IgD-negative memory B cell (primary cell): Measurements from ENCODE around the gene CRYGS. TPM values are rescaled to one million over a fixed set of nuclear protein-coding genes. Genes with fewer than 3 reads are reported as not detected.
"Not testable (repeated sequence)": the region's sequence is repeated elsewhere in the genome, so short reads cannot be mapped to it uniquely, and the experiment has no call there.

Experiments
- H3K27ac Mint-ChIP-seq, 3 donors: one replicate each; pipeline ENCODE4 v1.8.0; 2020 to 2022; ENCODE audit warnings: mild to moderate bottlenecking in 3 of 3, mixed read lengths in 3 of 3, moderate library complexity in 1 of 3
- H3K27me3 Mint-ChIP-seq: one replicate; pipeline ENCODE4 v1.8.0; 2021; ENCODE audit warnings: mixed read lengths
- H3K36me3 Mint-ChIP-seq: one replicate; pipeline ENCODE4 v1.8.0; 2020; ENCODE audit warnings: mild to moderate bottlenecking, mixed read lengths
- H3K4me1 Mint-ChIP-seq, 3 donors: one replicate each; pipeline ENCODE4 v1.8.0; 2020 to 2022; ENCODE audit warnings: mixed read lengths in 3 of 3, mild to moderate bottlenecking in 1 of 3
- H3K4me3 Mint-ChIP-seq, 4 donors: one replicate each; pipeline ENCODE4 v1.8.0; 2020 to 2022; ENCODE audit warnings: mild to moderate bottlenecking in 4 of 4, mixed read lengths in 4 of 4, moderate library complexity in 3 of 4
- H3K9me3 Mint-ChIP-seq, 3 donors: one replicate each; pipeline ENCODE4 v1.8.0; 2020 to 2021; ENCODE audit warnings: mixed read lengths in 3 of 3, mild to moderate bottlenecking in 1 of 3
- polyA plus RNA-seq: library from polyadenylated mRNA; unstranded; fragments of 300-500 nt; fragmentation: Illumina TruSeq; gene quantifications from one replicate; pipeline ENCODE4 v1.2.3, GENCODE V29; 2021

Gene CRYGS
- polyA plus RNA-seq, 1 donor from 2014 or later: not detected

DNA sequence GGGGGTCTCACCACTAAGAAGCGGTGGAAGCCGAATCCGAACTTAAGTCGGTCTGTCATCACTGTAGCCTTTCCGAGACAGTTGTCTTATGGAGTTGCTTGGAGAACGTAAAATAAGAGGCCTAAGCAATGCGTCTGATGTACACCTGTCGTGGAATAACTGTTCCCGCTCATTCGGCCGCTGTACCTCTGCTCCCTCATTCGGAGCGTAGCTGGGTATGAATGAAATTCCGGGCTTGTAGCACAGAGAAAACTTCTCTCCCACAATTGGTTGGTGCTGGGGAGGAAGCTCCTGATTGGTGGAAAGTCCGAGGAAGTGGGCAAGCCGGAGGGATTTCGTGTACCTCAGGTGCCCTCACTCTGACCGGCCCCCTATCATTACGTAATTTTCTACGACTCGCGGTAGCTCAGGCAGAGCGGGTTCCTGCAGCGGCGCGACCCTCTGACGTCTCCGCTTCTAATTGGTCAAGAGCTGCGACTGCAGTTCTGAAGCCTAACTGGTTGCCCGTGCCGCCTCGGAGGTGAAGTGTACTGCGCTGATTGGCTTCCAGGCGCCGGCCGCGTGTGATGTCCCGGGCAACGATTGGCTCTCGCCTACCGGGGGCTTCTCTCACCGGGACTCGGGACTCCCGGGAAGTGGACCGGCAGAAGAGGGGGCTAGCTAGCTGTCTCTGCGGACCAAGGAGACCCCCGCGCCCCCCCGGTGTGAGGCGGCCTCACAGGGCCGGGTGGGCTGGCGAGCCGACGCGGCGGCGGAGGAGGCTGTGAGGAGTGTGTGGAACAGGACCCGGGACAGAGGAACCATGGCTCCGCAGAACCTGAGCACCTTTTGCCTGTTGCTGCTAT, 26.1 kb upstream of the CRYGS start, which contains the start of gene DNAJB11:
TSS of gene DNAJB11 (plus strand) at position 625 of the 845 bp plus-strand sequence. CDS start at position 803, 178 bp downstream.
- H3K4me1 Mint-ChIP-seq: peaks cover 35 to 42% (median 37%) of the 10 kb centered on the region in 3 donors
- peak within 1 kb of the TSS; percentile 93 to 97 (median 94) for H3K4me3 Mint-ChIP-seq
- H3K27ac Mint-ChIP-seq: peak within 1 kb of the TSS; percentile 94 to 98 (median 96)
- no peaks in the 10 kb centered on the region for H3K9me3 Mint-ChIP-seq
- no peaks in the 10 kb centered on the region for H3K27me3 Mint-ChIP-seq
- H3K36me3 Mint-ChIP-seq: peaks cover 7% of the 10 kb centered on the region

DNA sequence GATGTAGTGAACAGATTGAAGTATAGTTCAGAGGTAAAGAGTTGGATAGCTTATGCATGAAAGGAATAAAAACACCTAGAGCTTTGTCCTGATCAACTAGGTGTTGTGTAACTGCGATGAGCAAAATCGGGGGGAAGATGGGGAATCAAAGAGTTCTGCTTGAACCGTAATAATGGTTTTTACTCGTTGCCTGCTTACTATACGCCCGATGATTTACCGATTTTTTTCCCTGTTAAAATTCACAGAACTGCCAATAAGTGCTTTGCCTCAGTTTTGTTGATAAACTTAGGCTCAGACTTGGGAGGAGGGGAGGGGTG, 25.6 kb upstream of the CRYGS start:
- Mint-ChIP-seq H3K27ac (peak overlapping the region; percentile 94 to 98 (median 96)), H3K9me3 (no peaks in the 10 kb centered on the region), H3K36me3 (peaks cover 5% of the 10 kb centered on the region), H3K4me1 (peaks cover 36 to 43% (median 38%) of the 10 kb centered on the region in 3 donors), H3K27me3 (no peaks in the 10 kb centered on the region), H3K4me3 (peak overlapping the region; percentile 93 to 97 (median 94))

DNA sequence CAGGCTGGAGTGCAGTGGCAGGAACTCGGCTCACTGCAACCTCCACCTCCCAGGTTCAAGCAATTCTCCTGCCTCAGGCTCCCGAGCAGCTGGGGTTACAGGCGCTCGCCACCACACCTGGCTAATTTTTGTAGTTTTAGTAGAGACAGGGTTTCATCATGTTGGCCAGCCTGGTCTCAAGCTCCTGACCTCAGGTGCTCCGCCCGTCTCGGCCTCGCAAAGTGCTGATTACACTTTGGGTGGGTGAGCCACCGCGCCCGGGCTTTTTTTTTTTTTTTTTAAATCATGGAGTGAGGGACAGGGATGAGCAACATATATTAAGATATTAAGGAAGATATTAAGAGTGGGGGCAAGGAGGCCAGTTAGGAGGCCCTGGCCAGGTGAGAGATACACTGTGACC, 25.2 kb upstream of the CRYGS start:
- peaks cover 36 to 44% (median 38%) of the 10 kb centered on the region in 3 donors for H3K4me1 Mint-ChIP-seq
- H3K4me3 Mint-ChIP-seq: peak overlapping the region; percentile 93 to 97 (median 94)
- not testable (repeated sequence) for H3K36me3 Mint-ChIP-seq, H3K27me3 Mint-ChIP-seq, H3K9me3 Mint-ChIP-seq
- peak overlapping the region; percentile 94 to 98 (median 96) for H3K27ac Mint-ChIP-seq

DNA sequence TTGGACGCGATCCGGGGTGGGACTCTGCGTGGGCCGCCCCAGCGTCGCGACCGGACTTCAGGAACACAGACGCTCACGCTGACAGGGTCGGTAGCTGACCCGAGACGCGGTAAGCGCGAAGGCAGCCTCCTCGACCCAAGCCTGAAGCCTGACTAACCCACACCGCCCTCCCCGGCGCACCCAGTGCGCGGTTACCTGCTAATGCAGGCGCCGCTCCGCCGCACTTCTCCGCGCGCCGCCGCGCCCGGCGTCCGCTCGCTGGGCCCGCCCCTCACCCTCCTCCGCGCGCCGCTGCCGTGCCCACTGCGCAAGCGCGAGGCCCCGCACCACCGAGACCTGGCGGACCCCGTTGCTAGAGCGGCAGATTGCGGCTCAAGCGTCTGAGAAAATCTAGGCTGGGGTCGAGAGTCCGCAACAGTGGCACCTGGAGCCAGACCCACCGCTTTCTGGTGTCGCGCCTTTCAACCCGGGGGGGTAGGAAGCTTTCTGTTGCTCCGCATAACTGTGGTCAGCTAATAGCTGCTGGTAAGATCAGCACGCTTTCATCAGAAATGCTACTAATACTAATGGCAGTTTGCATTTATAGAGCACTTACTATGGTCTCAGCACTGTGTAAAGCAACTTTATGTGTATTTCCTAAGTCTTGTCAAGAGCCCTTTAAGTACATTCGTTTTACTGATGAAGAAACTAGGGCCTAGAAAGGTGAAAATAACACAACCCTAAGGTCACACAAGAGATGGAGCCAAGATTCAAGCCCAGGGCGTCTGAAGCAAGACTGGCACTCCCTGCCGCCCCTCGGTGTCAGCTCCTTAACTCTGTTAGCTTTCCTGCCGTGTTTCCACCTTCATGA, 23.1 kb upstream of the CRYGS start, which contains the start of gene TBCCD1:
TSS of gene TBCCD1 (minus strand) at position 268 of the 850 bp plus-strand sequence. CDS start 3,010 bp downstream, outside the sequence.
- Mint-ChIP-seq H3K27ac (peak within 1 kb of the TSS; percentile 96 to 98 (median 96)), H3K27me3 (no peaks in the 10 kb centered on the region), H3K9me3 (no peaks in the 10 kb centered on the region), H3K4me3 (peak within 1 kb of the TSS; percentile 91 to 99 (median 96)), H3K36me3 (no peaks in the 10 kb centered on the region), H3K4me1 (peaks cover 41 to 44% (median 43%) of the 10 kb centered on the region in 3 donors)

DNA sequence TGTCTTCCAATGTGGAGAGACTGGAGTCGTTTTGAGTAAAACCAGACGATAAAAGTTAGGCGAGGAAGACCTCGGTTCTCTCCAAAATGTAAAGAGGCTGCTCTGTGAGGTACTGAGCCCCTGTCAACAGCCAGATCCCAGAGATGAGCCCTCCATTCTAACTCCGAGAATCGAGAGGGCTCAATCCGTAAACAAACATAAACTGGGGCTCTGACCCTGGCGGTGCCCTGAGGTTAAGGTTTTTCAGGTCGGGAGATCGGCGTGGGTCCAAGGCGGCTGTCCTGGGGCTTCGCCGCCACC, 22.5 kb upstream of the CRYGS start:
- Mint-ChIP-seq H3K4me1 (peaks cover 42 to 45% (median 44%) of the 10 kb centered on the region in 3 donors), H3K27me3 (no peaks in the 10 kb centered on the region), H3K36me3 (no peaks in the 10 kb centered on the region), H3K4me3 (peak overlapping the region; percentile 91 to 99 (median 96)), H3K27ac (peak overlapping the region; percentile 96 to 98 (median 96)), H3K9me3 (no peaks in the 10 kb centered on the region)

DNA sequence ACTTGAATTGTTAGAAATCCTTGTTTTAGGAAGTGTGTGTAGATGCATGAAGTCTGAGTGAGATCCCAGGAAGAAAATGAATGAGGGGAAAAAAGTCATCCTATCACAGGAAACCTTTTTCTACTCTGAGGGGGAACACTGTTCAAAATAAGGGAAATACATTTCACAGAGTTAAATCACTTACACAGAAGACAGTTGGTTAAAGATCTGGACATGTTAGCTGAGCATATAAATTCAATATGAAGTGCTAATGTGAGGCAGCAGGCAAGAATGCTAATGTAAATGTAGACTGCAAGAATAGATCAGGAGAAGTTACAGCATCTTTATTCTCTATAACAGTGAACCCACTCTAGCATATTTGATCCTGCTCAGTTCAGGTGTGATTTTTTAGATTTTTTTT, 20.4 kb upstream of the CRYGS start:
- no peaks in the 10 kb centered on the region for H3K27me3 Mint-ChIP-seq
- no peaks in the 10 kb centered on the region for H3K36me3 Mint-ChIP-seq
- H3K9me3 Mint-ChIP-seq: no peaks in the 10 kb centered on the region
- peak overlapping the region in 1 of 3 donors; percentile 34 for H3K27ac Mint-ChIP-seq
- peak overlapping the region in 1 of 4 donors; percentile 81 for H3K4me3 Mint-ChIP-seq
- H3K4me1 Mint-ChIP-seq: peaks cover 35 to 46% (median 41%) of the 10 kb centered on the region in 3 donors

DNA sequence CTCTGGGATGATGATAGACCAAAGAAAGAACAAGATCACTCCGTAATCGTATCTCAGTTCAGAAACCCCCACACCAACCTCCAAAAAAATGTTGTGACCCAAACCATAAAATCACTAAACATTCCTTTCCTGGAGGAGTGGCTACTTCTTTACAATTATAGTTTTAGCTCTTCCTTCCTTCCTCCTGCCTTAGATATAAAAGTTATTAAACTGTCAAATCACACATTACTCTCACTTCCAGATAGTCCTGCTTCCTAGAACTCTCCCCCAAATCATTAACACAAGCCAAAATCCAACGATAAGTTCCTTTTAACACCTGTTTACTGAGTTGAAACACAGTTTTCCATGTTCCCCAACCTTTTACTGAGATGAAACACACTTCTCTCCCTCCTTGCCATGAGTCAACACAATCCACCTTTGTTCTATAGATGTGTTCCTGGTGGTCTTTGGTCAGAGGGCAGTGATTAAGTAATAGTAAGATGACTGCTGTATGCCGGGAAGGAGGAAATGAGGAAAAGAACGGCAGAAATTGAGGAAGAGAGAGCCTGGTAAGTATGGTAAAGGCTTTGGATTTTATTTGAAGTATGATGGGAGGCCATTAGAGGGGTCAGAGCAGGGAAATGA, 8.3 kb upstream of the CRYGS start:
- H3K9me3 Mint-ChIP-seq: no peaks in the 10 kb centered on the region
- no peak overlapping the region for H3K4me3 Mint-ChIP-seq
- peaks cover 3% of the 10 kb centered on the region for H3K36me3 Mint-ChIP-seq
- H3K27ac Mint-ChIP-seq: no peak overlapping the region
- H3K4me1 Mint-ChIP-seq: peaks cover 0 to 3% (median 0%) of the 10 kb centered on the region in 3 donors
- no peaks in the 10 kb centered on the region for H3K27me3 Mint-ChIP-seq

DNA sequence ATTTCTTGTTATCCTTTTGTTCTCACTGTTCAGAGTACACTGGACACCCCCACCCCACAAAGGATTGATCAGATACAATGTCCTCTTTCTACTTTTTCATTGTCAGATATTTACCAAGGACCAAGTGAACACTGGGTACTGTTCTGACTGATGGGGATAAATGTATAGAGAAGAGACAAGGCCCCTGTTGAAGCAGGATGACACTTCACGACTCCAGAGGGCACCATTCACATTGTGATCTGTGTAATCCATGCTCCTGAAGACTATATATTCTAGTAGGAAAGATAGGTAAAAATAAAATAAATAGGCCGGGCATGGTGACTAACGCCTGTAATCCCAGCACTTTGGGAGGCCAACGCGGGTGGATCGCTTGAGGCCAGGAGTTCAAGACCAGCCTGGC, 7.2 kb upstream of the CRYGS start:
- no peaks in the 10 kb centered on the region for H3K9me3 Mint-ChIP-seq
- no peak overlapping the region for H3K4me3 Mint-ChIP-seq
- H3K27me3 Mint-ChIP-seq: no peaks in the 10 kb centered on the region
- peaks cover 3% of the 10 kb centered on the region for H3K36me3 Mint-ChIP-seq
- no peaks in the 10 kb centered on the region for H3K4me1 Mint-ChIP-seq
- H3K27ac Mint-ChIP-seq: no peak overlapping the region

DNA sequence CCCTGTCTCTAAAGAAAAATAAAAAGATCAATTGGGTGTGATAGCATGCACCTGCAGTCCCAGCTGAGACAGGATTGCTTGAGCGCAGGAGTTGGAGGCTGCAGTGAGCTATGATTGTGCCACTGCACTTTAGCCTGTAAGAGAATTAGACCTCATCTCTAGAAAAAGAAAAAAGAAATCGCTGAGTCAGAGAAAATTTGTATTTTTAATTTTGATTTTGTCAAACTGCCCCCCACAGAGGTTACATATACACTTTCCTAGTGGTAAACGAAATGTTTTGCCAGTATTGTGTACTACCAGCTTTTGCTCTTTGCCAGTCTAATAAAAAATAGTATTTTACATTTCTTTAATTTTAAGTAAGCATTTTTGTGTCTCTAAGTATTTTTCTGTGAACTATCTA, 5.3 kb upstream of the CRYGS start:
- peaks cover 2% of the 10 kb centered on the region for H3K36me3 Mint-ChIP-seq
- no peaks in the 10 kb centered on the region for H3K4me1 Mint-ChIP-seq
- H3K4me3 Mint-ChIP-seq: no peak overlapping the region
- H3K9me3 Mint-ChIP-seq: no peaks in the 10 kb centered on the region
- no peak overlapping the region for H3K27ac Mint-ChIP-seq
- no peaks in the 10 kb centered on the region for H3K27me3 Mint-ChIP-seq

DNA sequence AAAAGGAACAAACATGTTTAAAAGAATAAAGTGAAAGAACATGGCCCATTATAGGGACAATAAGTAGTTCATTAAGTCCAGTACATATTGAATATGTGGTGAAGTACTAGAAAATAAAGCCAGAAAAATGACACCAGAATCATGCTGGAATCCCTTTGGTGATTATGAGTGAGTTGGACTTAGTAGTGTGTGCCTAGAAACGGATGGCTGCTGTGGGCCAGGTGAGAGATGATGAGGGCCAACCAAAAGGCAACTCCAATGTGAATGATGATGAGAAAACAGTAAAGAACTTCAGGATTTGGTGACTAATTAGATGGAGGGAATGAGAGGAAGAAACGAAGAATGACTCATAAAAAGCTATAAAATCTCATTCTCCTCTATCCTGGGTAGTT, 3.3 kb downstream of the CRYGS start:
- Mint-ChIP-seq H3K4me1 (peaks cover 5 to 26% (median 7%) of the 10 kb centered on the region in 3 donors), H3K9me3 (no peaks in the 10 kb centered on the region), H3K4me3 (no peak overlapping the region), H3K27ac (no peak overlapping the region), H3K27me3 (no peaks in the 10 kb centered on the region), H3K36me3 (no peaks in the 10 kb centered on the region)

DNA sequence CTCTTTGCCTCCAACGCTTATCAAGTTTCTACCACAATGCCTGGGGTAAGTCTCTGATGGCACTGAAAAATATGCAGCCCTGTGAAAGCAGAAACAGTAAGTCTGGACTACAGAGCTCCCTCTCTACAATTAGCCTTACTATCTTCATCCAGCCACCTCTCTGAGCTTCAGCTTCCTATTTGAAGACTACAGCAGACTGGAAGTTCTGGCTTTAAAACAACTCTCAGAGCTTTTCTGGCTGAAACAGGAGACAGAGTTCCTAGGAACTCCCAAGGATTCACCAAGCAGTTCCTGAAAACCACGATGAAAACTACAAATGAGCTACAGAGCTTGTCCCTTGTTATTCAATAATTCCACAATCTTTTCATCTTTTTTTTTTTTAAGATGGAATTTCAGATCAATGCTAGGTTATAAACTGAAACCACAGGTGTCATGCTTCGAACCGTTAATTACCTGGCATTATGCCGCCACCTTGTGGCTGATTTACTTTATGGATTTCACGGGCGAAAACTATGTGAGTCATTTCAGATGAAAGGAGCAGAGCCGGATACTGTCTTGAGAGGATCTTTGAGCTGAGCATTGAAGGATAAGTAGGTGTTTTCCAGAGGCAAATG, 3.9 kb downstream of the CRYGS start:
- Mint-ChIP-seq H3K4me3 (no peak overlapping the region), H3K27me3 (no peaks in the 10 kb centered on the region), H3K9me3 (no peaks in the 10 kb centered on the region), H3K27ac (peak overlapping the region in 2 of 3 donors; percentile 4 to 40), H3K36me3 (no peaks in the 10 kb centered on the region), H3K4me1 (peaks cover 6 to 31% (median 12%) of the 10 kb centered on the region in 3 donors)

DNA sequence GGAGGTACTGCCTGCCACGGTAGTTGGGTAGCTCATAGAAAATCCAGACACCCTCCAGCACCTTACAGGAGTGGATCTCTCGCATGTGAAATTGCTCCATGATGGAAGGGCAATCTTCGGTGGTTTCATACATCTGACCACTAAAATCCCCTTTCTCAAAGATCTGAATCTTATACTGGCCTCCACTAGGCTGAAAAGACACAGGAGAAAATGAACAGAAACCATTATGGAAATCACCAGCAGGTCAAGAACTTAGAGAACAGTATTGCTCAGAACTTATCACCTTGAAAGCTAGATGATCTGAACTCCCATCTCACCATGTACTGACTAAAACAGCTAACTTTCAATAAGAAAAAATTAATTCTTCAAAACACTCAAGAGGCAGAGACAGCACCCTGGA, 5.4 kb downstream of the CRYGS start:
- no peaks in the 10 kb centered on the region for H3K27me3 Mint-ChIP-seq
- H3K4me1 Mint-ChIP-seq: peaks cover 17 to 45% (median 28%) of the 10 kb centered on the region in 3 donors
- H3K9me3 Mint-ChIP-seq: no peaks in the 10 kb centered on the region
- no peak overlapping the region for H3K4me3 Mint-ChIP-seq
- H3K27ac Mint-ChIP-seq: peak overlapping the region in 1 of 3 donors; percentile 13
- H3K36me3 Mint-ChIP-seq: no peaks in the 10 kb centered on the region

DNA sequence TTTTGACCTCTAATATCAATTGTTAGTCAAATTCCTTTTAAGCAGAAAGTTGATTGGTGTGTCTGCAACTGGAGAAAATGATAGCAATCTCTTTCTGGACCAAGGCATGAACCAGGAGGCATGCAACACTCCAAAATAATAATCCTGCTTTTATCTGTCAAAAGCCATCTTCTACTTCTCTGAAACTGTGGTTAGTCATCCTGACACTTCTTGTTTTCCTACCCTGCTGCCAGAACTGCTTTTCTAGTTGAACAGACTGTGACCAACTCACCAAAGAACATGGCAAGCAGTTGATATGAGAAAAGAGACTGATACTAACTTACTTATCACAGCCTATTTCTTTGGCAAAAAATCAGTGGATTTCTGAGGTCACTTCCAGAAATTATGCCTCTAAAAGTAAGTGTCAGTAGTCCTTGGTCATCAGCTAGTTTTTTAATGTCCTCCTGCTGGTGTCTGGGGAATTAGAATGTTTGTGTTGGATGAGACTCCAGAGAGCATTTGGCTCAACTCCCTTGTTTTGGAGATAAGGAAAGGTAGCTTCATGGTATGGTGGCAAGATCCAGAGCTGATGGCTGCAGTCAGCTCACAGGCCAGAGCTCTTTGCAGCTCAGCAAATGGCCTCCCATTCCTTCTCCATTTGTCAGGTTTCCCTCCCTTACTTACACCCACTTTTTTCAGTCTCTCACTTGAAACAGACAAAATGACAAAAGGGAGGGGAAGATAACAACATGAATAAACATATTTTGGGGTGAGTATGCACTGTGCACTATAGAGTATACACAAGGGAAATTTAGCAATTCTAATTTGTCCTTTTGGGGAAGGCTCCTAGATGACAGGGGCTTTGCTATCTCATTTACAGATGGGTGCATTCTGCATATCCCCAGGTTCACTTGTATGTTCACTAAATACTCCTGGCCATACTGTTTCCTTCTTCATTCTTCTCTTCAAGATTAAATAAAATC, 7.0 kb downstream of the CRYGS start:
- no peak overlapping the region for H3K27ac Mint-ChIP-seq
- H3K9me3 Mint-ChIP-seq: no peaks in the 10 kb centered on the region
- H3K36me3 Mint-ChIP-seq: no peaks in the 10 kb centered on the region
- no peaks in the 10 kb centered on the region for H3K27me3 Mint-ChIP-seq
- no peak overlapping the region for H3K4me3 Mint-ChIP-seq
- peaks cover 31 to 59% (median 40%) of the 10 kb centered on the region in 3 donors for H3K4me1 Mint-ChIP-seq
